GM21723 (cell line): Measurements from ENCODE around the gene CREB3L2.
"Not testable (repeated sequence)": the region's sequence is repeated elsewhere in the genome, so short reads cannot be mapped to it uniquely, and the experiment has no call there.

Experiments
- ATAC-seq: cut with Tn5 transposase; IDR thresholded peaks from one replicate; pipeline ENCODE4 v1.9.1; 2021; ENCODE audit warnings: mild to moderate bottlenecking, moderate library complexity; ENCODE audit not compliant: unreplicated experiment

The CREB3L2 gene

DNA sequence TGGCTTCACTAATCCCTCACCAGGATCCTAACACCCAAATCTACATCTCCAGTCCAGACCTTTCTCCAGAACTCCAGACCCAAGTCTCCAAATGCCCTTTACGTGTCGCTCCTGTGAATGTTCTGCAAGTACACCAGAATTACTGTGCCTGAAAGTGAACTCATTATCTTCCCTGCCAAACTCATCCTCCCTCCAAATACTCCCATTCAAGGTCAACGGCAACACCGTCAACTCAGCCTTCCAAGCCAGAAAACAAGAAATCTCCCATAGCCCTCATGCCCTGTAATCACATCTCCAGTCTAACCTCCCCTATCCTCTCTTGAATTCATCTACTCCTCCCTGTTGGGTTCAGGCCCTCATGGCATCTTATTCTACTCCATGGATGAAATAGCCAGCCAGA lies 12.3 kb downstream of the CREB3L2 start:
- ATAC-seq = no peak

DNA sequence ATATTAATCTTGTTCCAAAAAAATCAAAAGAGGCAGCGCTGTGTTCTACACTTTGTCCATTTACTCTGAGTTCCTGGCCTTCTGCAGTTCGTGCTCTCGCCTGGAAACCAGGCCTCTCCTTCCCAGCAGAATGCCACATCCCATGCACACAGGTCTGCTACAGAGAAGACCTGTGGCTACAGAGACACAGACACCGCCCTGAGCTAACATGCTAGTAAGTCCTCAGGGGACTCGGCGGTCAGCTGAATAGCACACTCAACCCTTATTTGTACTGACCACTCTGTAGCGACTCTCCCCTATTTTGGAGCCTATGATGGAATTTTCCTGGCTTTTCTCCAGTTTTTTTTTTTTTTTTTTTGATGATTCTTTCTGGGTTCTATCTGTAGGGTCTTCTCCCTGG lies 12.8 kb downstream of the CREB3L2 start:
- no peak for ATAC-seq

DNA sequence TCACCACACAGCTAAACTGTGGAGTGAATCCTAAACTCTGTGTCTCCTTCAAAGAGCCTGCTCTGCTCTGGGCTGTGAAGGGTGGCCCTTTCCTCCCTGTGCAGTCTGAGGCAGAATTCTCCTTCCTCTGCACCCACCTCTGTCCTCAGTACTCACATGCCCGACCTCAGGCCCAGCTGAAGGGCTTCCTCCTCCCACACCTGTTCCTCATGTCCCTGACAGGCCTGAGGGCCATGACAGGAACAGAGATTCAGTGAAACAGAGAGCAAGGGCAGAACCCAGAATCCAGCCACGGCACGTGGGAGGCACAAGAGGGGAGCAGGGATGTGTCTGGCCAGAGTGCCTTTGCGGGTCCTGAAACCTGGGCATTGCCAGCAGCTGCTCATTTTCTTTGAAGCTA lies 13.9 kb downstream of the CREB3L2 start:
- peak; percentile 69 for ATAC-seq

GRCh38 chr7:137987563-137987962 lies 14.3 kb downstream of the CREB3L2 start:
- ATAC-seq = no peak

DNA sequence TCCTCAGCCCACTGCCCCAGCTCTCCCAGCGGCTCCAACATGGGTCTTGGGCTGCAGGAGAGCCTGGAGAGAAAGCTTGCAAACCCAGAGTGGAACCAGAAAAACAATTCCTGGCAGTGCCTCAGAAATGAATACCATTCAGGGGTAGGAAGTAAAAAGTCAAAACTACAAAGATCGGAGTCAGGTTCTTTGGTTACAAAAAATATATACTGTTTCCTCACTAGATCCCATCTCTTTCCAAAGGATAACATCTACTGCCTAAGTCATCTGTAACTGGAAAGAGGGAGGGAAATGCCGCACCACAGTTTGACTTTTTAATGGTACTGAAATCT lies 14.9 kb downstream of the CREB3L2 start:
- no peak for ATAC-seq

DNA sequence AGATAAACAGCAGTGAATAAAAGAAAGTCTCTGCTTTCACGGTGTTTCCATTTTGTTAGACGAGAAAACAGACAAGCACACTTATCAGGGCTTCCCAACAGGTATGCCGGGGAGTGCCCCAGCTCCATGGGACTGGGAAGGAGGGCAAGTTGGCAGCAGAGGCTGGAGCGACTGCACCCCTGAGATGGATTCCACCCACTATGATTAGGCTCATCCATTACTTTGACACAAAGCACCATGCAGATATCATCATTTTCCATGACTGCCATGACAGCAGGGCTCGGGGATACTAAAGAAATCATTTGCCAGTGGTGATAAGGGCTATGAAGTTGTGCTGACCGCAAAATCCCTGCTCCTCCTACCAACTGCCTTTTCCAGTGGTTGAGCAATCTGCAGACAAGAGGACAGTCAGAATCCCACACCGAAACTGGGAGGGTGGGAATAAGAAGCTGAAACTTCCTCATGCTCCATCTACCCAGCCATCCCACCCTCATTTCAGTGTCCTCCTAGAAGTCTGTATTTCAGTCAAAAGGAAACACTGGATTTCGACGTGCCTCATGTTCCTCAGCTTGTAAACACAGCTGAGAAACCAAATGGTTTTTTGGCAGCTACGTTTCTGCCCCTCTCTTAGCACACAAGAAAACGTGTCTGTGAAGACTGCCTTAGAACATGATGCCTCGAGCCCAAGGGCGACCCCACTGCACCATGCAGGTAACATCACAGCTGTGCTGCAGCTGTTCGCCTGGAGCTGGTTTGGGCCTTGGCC lies 15.5 kb downstream of the CREB3L2 start:
- no peak for ATAC-seq

GRCh38 chr7:137985897-137986251 lies 16.0 kb downstream of the CREB3L2 start:
- peak; percentile 49 for ATAC-seq

GRCh38 chr7:137985253-137985896 lies 16.5 kb downstream of the CREB3L2 start:
- ATAC-seq = peak; percentile 52

GRCh38 chr7:137984181-137985041 lies 17.5 kb downstream of the CREB3L2 start:
- ATAC-seq = no peak

GRCh38 chr7:137983323-137984008 lies 18.4 kb downstream of the CREB3L2 start:
- no peak for ATAC-seq

GRCh38 chr7:137982394-137982793 lies 19.5 kb downstream of the CREB3L2 start:
- ATAC-seq = not testable (repeated sequence)

DNA sequence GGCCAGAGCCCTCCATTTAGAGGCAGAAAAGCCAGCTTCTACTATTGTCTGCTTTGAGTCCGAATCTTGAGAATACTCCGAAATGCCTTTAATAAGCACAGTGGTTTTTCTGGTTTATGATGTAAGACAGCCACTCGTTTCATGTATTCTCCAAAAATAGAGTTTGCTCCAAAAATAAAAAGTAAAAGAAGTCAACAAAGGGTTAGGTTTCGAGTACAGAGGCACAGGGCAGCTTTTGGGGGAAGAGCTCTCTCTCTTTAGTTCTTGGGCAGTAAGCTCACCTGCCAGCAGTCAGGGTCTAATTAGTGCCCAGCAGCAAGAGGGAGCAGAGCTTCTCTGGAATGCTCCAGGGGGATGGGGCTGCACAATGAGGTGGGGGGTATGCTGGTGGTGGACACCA lies 20.2 kb downstream of the CREB3L2 start:
- ATAC-seq = peak; percentile 66

- ATAC-seq = no peak
Measured at GRCh38 chr7:137981175-137981574, 20.7 kb downstream of the CREB3L2 start.

DNA sequence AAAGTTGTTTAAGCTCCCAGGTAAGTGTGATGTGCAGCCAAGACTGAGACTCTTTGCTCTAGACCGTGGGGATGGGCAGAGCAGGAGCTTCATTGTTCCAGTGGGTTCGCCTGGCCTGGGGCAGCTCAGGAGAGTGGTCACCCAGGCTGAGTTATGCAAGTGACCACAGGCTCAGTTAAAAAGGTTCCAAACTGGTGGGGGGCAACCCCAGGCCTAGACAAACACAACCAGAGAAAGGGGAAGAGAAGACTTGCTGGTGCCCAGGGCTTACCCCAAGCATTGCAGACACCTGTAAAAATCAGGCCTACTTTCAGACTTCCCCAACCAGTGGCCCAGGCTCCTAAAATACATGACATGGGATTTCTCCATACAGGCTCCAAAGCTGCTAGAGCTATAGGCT lies 21.6 kb downstream of the CREB3L2 start:
- ATAC-seq = no peak

GRCh38 chr7:137978464-137979237 lies 23.2 kb downstream of the CREB3L2 start:
- ATAC-seq = no peak

- ATAC-seq = no peak
Measured at GRCh38 chr7:137977173-137977572, 24.7 kb downstream of the CREB3L2 start.

GRCh38 chr7:137976696-137977095 lies 25.2 kb downstream of the CREB3L2 start:
- no peak for ATAC-seq

DNA sequence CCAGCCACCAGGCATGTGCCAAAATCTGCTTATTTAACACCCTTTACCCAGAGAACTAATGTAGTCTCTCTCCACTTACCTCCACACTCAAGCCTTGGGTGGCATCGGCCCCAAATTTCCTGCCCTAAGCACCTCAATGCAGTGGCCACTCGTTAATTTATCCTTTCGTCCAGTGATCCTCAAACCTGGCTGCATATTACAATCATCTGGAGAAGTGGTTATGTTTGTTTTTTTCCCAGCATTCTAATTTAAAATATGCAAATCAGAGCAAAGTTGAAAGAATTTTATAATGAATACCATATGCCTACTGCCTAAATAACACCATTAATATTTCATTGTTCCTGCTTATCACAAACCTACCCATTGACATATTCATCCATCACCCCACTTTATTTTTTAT lies 25.7 kb downstream of the CREB3L2 start:
- no peak for ATAC-seq

- no peak for ATAC-seq
Measured at GRCh38 chr7:137975768-137976167, 26.1 kb downstream of the CREB3L2 start.

- ATAC-seq = peak; percentile 76
Measured at GRCh38 chr7:137975221-137975620, 26.7 kb downstream of the CREB3L2 start.
